DOHH2 (cell line): Measurements from ENCODE around the gene MPZL2.

ENCODE experiments used
- H3F3A ChIP-seq: fragments of 200-600 bp; sonication (generic), shearing (Covaris generic); 2 replicates; pipeline ENCODE4 v1.6.0; 2016; ENCODE audit warnings: antibody characterized with exemption, mild to moderate bottlenecking; ENCODE audit not compliant: control insufficient read depth, insufficient read depth
- H3K27ac ChIP-seq: fragments of 200-600 bp; sonication (generic); 2 replicates; pipeline ENCODE4 v1.5.1; 2014; ENCODE audit warnings: low read depth, mild to moderate bottlenecking, low read length, moderate library complexity
- H3K27me3 ChIP-seq: fragments of 200-600 bp; sonication (generic); 2 replicates; pipeline ENCODE4 v1.6.1; 2014; ENCODE audit warnings: mild to moderate bottlenecking, low read length, mixed read lengths; ENCODE audit not compliant: control insufficient read depth
- H3K36me3 ChIP-seq: fragments of 200-600 bp; sonication (generic); 2 replicates; pipeline ENCODE4 v1.6.1; 2014; ENCODE audit warnings: mild to moderate bottlenecking, low read length, moderate library complexity, mixed read lengths; ENCODE audit not compliant: control insufficient read depth
- H3K4me1 ChIP-seq: fragments of 200-600 bp; sonication (generic); 2 replicates; pipeline ENCODE4 v1.6.1; 2014; ENCODE audit warnings: mild to moderate bottlenecking, low read length, mixed read lengths; ENCODE audit not compliant: control insufficient read depth
- H3K4me2 ChIP-seq: fragments of 200-600 bp; sonication (generic); 2 replicates; pipeline ENCODE4 v1.6.0; 2014; ENCODE audit warnings: mild to moderate bottlenecking, low read length, moderate library complexity
- H3K4me3 ChIP-seq: fragments of 200-600 bp; sonication (generic); 2 replicates; pipeline ENCODE4 v1.5.1; 2014; ENCODE audit warnings: mild to moderate bottlenecking, low read length, mixed read lengths
- H3K79me2 ChIP-seq: fragments of 200-600 bp; sonication (generic); 2 replicates; pipeline ENCODE4 v1.6.1; 2014; ENCODE audit warnings: mild to moderate bottlenecking, low read length, mixed read lengths; ENCODE audit not compliant: control insufficient read depth
- H3K9me2 ChIP-seq: fragments of 200-600 bp; sonication (generic); replicated peaks from 2 replicates; pipeline ENCODE4 v1.6.1; 2014; ENCODE audit warnings: mild to moderate bottlenecking, low read length, mixed read lengths; ENCODE audit not compliant: control insufficient read depth
- H3K9me3 ChIP-seq: fragments of 200-600 bp; sonication (generic); 2 replicates; pipeline ENCODE4 v1.6.1; 2014; ENCODE audit warnings: antibody characterized with exemption, low read length, mixed read lengths; ENCODE audit not compliant: control insufficient read depth, insufficient read depth
- H4K20me1 ChIP-seq: fragments of 200-600 bp; sonication (generic); 2 replicates; pipeline ENCODE4 v1.6.0; 2014; ENCODE audit warnings: low read depth, mild to moderate bottlenecking, antibody characterized with exemption, low read length, moderate library complexity; ENCODE audit not compliant: control insufficient read depth, insufficient read depth
- CTCF ChIP-seq: fragments of 200-600 bp; sonication (generic); IDR thresholded peaks from one replicate; pipeline ENCODE4 v1.5.1; 2014; ENCODE audit warnings: antibody characterized with exemption, mild to moderate bottlenecking, low read depth, low read length; ENCODE audit not compliant: poor library complexity, severe bottlenecking
- EZH2phosphoT487 ChIP-seq: fragments of 200-600 bp; sonication (generic); IDR thresholded peaks from 2 replicates; pipeline ENCODE4 v1.6.1; 2017; ENCODE audit warnings: borderline replicate concordance, mild to moderate bottlenecking, antibody characterized with exemption, low read length, moderate library complexity, mixed read lengths

The MPZL2 gene

GRCh38 chr11:118213781-118214180 lies 50.3 kb downstream of the MPZL2 start:
- H3K27ac ChIP-seq = 0 out of 2 replicates have a peak overlapping the region, but pooled peaks have one; percentile 32
- H3K27me3 ChIP-seq = no peaks in the 10 kb centered on the region
- H3K4me2 ChIP-seq = peak overlapping the region; percentile 65
- no peaks in the 10 kb centered on the region for H4K20me1 ChIP-seq
- no peaks in the 10 kb centered on the region for H3K36me3 ChIP-seq
- H3F3A ChIP-seq = 0 out of 2 replicates have a peak, but pooled peaks cover 2% of the 10 kb centered on the region
- TF ChIP-seq EZH2phosphoT487 (no peak), CTCF (no peak)
- H3K79me2 ChIP-seq = no peaks in the 10 kb centered on the region
- H3K9me3 ChIP-seq = no peaks in the 10 kb centered on the region
- H3K9me2 ChIP-seq = no peaks in the 10 kb centered on the region
- peaks cover 53% of the 10 kb centered on the region for H3K4me1 ChIP-seq
- peak overlapping the region; percentile 43; the same call in 1 of the 2 replicates for H3K4me3 ChIP-seq

GRCh38 chr11:118213201-118213600 lies 50.9 kb downstream of the MPZL2 start:
- no peaks in the 10 kb centered on the region for H3K9me3 ChIP-seq
- no peaks in the 10 kb centered on the region for H4K20me1 ChIP-seq
- H3K79me2 ChIP-seq = no peaks in the 10 kb centered on the region
- H3K4me2 ChIP-seq = peak overlapping the region; percentile 65
- H3K27me3 ChIP-seq = no peaks in the 10 kb centered on the region
- peaks cover 53% of the 10 kb centered on the region for H3K4me1 ChIP-seq
- no peak for TF ChIP-seq CTCF
- no peak for TF ChIP-seq EZH2phosphoT487
- no peak overlapping the region for H3K27ac ChIP-seq
- H3K36me3 ChIP-seq = no peaks in the 10 kb centered on the region
- H3K9me2 ChIP-seq = no peaks in the 10 kb centered on the region
- H3F3A ChIP-seq = 0 out of 2 replicates have a peak, but pooled peaks cover 2% of the 10 kb centered on the region
- peak overlapping the region; percentile 12; the same call in 1 of the 2 replicates for H3K4me3 ChIP-seq

- H3K9me2 ChIP-seq = no peaks in the 10 kb centered on the region
- H3K4me1 ChIP-seq = peaks cover 53% of the 10 kb centered on the region
- H3K4me3 ChIP-seq = peak overlapping the region; percentile 12; the same call in 1 of the 2 replicates
- no peaks in the 10 kb centered on the region for H3K36me3 ChIP-seq
- no peaks in the 10 kb centered on the region for H4K20me1 ChIP-seq
- no peak for TF ChIP-seq EZH2phosphoT487
- no peak for TF ChIP-seq CTCF
- H3F3A ChIP-seq = 0 out of 2 replicates have a peak, but pooled peaks cover 2% of the 10 kb centered on the region
- H3K4me2 ChIP-seq = peak overlapping the region; percentile 65
- no peaks in the 10 kb centered on the region for H3K79me2 ChIP-seq
- H3K9me3 ChIP-seq = no peaks in the 10 kb centered on the region
- no peak overlapping the region for H3K27ac ChIP-seq
- no peaks in the 10 kb centered on the region for H3K27me3 ChIP-seq
These were observed 51.3 kb downstream of the MPZL2 start for GRCh38 chr11:118212781-118213191.
